ENCODE measurements around the gene ZNF37A. TPM values are rescaled to one million over a fixed set of nuclear protein-coding genes. Genes with fewer than 3 reads are reported as not detected.
"Not testable (repeated sequence)": the region's sequence is repeated elsewhere in the genome, so short reads cannot be mapped to it uniquely, and the experiment has no call there.

The ZNF37A gene
- 10 to 100 TPM; 11.8 to 37.0 (median 24.1) TPM for total RNA-seq

DNA sequence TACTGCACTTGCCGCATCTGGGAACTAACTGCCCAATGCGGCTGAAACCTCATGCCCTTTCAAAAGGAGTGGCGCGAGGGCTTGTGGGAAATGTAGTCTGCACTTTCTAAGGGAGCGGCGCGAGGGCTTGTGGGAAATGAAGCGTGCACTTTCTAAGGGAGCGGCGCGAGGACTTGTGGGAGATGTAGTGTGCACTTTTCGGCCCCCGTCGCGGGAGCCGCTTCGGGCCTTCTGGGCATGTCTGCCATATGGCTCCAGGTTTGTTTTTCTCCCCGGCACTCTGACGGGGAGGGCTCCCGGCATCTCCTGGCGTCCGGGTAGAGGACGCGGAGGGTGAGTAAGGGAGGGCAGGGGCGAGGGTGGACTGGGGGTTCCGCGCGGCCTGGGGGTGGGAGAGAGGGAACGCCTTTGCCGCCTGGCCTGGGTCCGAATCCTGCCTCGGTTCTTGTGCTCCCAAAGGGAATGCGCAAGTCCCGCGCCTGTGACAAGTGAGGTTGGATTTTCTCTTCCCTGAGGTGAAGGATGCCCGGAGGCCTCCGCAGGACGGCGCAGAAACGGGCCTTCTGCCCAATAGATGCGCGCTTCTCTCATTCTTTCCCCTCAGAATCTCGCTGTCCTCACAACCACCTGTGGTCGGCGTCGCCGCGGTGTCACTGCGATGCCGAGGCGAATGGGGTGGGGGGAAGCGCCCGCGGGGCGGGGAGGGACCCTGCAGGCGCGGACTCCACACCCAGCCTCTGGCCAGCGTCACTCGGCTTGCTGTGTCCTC, at the start of gene ZNF37A:
ZNF37A (plus strand) TSS at position 180 of the 769 bp plus-strand sequence. CDS start 2,281 bp downstream, outside the sequence.
- peak; percentile 91 to 95 for DNase-seq
- Histone ChIP-seq H3K9me3 (peaks cover 0 to 10% of the 10 kb centered on the region in 2 donors), H3K4me3 (peak within 1 kb of the TSS; percentile 74 to 75), H3K36me3 (no peaks in the 10 kb centered on the region), H3K27me3 (no peaks in the 10 kb centered on the region), H3K27ac (peak within 1 kb of the TSS; percentile 85 to 86), H3K4me1 (peaks cover 0 to 6% of the 10 kb centered on the region in 2 donors)
- intact Hi-C loops (cut with DNase I; ENCODE audit: low total_unique reads) = no loop called here
- TF ChIP-seq POLR2A (IDR thresholded peaks at IDR 0.05) = peak; percentile 43 to 76
- TF ChIP-seq CTCF (IDR thresholded peaks at IDR 0.05) = peak in 2 of 4 experiments; percentile 17 to 19

GRCh38 chr10:38045129-38045528, 49.0 kb upstream of the ZNF37A start:
- Histone ChIP-seq H3K4me1 (no peaks in the 10 kb centered on the region), H3K27ac (no peak overlapping the region), H3K9me3 (no peaks in the 10 kb centered on the region), H3K36me3 (no peaks in the 10 kb centered on the region), H3K27me3 (no peaks in the 10 kb centered on the region), H3K4me3 (no peak overlapping the region)
- intact Hi-C loops (cut with DNase I; ENCODE audit: low total_unique reads) = no loop called here
- no peak for TF ChIP-seq CTCF (IDR thresholded peaks at IDR 0.05)
- no peak for TF ChIP-seq POLR2A (IDR thresholded peaks at IDR 0.05)
- DNase-seq = no peak

DNA sequence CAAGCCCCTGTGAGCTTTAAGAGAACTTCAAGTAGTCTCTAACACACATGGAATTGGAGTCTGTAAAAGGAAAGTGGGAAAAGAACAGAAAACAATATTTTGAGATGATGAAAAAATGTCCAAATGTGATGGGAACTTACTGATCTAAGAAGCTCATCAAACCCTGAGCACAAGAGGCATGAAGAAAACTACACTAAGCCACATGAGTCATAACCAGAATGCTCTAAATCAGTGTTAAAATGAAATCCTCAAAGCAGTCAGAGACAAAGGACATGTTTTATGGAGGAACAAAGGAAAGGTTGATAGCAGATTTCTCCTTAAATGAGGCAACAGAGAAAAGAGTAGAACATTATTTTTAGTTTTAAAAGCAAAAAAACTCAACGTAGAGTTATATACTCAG, 46.5 kb upstream of the ZNF37A start:
- intact Hi-C loops (cut with DNase I; ENCODE audit: low total_unique reads) = no loop called here
- Histone ChIP-seq H3K4me1 (no peaks in the 10 kb centered on the region), H3K4me3 (no peak overlapping the region), H3K9me3 (no peaks in the 10 kb centered on the region), H3K36me3 (no peaks in the 10 kb centered on the region), H3K27me3 (no peaks in the 10 kb centered on the region), H3K27ac (no peak overlapping the region)
- no peak for DNase-seq
- TF ChIP-seq CTCF (IDR thresholded peaks at IDR 0.05) = no peak
- TF ChIP-seq POLR2A (IDR thresholded peaks at IDR 0.05) = no peak

DNA sequence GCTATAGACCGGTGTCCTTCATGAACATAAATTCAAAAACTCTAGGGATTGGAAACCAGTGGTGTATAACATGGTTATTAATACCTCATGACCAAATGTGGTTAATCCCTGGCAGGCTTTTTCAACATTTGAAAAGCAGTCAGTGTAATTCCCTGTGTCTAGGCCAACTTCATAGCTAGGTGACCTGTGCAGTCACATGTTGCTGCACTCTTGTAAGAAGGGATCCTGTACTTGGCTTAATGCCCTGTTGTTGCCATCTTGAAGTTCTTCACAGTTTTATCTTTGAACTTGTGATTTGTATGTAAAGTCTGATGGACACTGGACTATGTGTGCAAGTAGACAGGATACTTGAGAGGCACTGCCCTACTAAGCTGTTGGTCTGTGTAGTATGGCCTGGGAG, 43.9 kb upstream of the ZNF37A start:
- no peak for DNase-seq
- intact Hi-C loops (cut with DNase I; ENCODE audit: low total_unique reads) = no loop called here
- peaks cover 0 to 22% of the 10 kb centered on the region in 2 donors for H3K9me3 ChIP-seq
- no peak overlapping the region for H3K4me3 ChIP-seq
- no peaks in the 10 kb centered on the region for H3K4me1 ChIP-seq
- H3K27me3 ChIP-seq = no peaks in the 10 kb centered on the region
- H3K27ac ChIP-seq = no peak overlapping the region
- no peak for TF ChIP-seq POLR2A (IDR thresholded peaks at IDR 0.05)
- TF ChIP-seq CTCF (IDR thresholded peaks at IDR 0.05) = no peak
- no peaks in the 10 kb centered on the region for H3K36me3 ChIP-seq

DNA sequence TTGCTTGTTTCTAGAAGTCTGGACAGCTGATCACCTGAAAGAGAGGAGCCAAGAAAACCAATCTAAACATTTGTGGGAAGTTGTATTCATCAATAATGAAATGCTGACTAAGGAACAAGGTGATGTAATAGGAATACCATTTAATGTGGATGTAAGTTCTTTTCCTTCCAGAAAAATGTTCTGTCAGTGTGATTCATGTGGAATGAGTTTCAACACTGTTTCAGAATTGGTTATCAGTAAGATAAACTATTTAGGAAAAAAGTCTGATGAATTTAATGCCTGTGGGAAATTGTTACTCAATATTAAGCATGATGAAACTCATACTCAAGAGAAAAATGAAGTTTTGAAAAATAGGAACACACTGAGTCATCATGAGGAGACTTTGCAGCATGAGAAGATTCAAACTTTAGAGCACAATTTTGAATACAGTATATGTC, 39.8 kb upstream of the ZNF37A start:
- DNase-seq = no peak
- no peaks in the 10 kb centered on the region for H3K36me3 ChIP-seq
- H3K27ac ChIP-seq = no peak overlapping the region
- no peak overlapping the region for H3K4me3 ChIP-seq
- no peaks in the 10 kb centered on the region for H3K4me1 ChIP-seq
- peaks cover 0 to 40% of the 10 kb centered on the region in 2 donors for H3K9me3 ChIP-seq
- intact Hi-C loops (cut with DNase I; ENCODE audit: low total_unique reads) = no loop called here
- TF ChIP-seq POLR2A (IDR thresholded peaks at IDR 0.05) = no peak
- no peak for TF ChIP-seq CTCF (IDR thresholded peaks at IDR 0.05)
- no peaks in the 10 kb centered on the region for H3K27me3 ChIP-seq

DNA sequence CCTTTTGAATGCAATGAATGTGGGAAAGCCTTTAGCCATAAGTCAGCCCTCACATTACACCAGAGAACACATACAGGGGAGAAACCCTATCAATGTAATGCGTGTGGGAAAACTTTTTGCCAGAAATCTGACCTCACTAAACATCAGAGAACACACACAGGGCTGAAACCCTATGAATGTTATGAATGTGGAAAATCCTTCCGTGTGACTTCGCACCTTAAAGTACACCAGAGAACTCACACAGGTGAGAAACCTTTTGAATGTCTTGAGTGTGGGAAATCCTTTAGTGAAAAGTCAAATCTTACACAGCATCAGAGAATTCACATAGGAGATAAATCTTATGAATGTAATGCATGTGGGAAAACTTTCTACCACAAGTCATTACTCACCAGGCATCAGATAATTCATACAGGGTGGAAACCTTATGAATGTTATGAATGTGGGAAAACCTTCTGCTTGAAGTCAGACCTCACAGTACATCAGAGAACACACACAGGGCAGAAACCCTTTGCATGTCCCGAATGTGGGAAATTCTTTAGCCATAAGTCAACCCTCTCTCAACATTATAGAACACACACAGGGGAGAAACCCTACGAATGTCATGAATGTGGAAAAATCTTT, 38.8 kb upstream of the ZNF37A start:
- H3K36me3 ChIP-seq; H3K27ac ChIP-seq; H3K27me3 ChIP-seq; H3K4me1 ChIP-seq; intact Hi-C loops (cut with DNase I; ENCODE audit: low total_unique reads); H3K4me3 ChIP-seq; DNase-seq: not testable (repeated sequence)
- H3K9me3 ChIP-seq = peaks cover 0 to 40% of the 10 kb centered on the region in 2 donors

GRCh38 chr10:38069663-38070062, 24.5 kb upstream of the ZNF37A start:
- H3K9me3 ChIP-seq; H3K4me1 ChIP-seq; H3K4me3 ChIP-seq; intact Hi-C loops (cut with DNase I; ENCODE audit: low total_unique reads); H3K27ac ChIP-seq; H3K36me3 ChIP-seq; H3K27me3 ChIP-seq; DNase-seq: not testable (repeated sequence)

Data from uterus (tissue), 4 donors.